Prostate gland (tissue), 2 donors: ENCODE results near the gene ANKRD6.

Source experiments
- CTCF ChIP-seq, 4 experiments: fragments of 200-600 bp in 2 of 4; fragments of 450-650 bp in 2 of 4; sonication (generic) in 2 of 4; IDR thresholded peaks; 1 replicate in 3 of 4; 2 replicates in 1 of 4; pipeline ENCODE4 v1.5.1; 2016 to 2019; ENCODE audit warnings: antibody characterized with exemption in 4 of 4, mild to moderate bottlenecking in 2 of 4, moderate library complexity in 2 of 4
- POLR2AphosphoS5 ChIP-seq: sonication (generic); formaldehyde crosslinking; IDR thresholded peaks from one replicate; pipeline ENCODE4 v1.6.1; 2017; ENCODE audit warnings: antibody characterized with exemption

DNA sequence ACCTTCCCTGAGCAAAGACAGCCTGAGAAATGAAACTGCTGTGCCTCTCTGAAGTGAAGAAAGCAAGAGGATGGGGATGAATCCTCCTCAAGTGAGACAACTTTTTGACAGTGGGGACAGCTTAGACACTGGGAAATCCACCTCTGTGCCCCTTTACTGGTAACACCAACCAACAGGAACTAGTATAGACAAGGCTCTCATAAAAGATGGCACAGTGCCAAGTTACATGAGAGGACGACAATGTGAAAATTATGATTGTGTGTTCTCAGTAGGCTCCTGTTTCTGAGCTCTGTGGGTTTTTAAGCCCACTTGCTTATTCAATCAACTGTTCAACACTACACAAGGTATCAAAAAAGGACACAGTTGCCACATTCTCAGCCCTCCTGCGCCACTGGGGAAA is 247.2 kb downstream of the ANKRD6 start:
- no peak for TF ChIP-seq CTCF (IDR thresholded peaks at IDR 0.05)
- TF ChIP-seq POLR2AphosphoS5 = no peak
